ENCODE measurements around the gene AEBP2.
"Not testable (repeated sequence)": the region's sequence is repeated elsewhere in the genome, so short reads cannot be mapped to it uniquely, and the experiment has no call there.

Gene AEBP2

GRCh38 chr12:19439059-19440018 is at the start of gene AEBP2:
Gene AEBP2, plus strand, starts transcription at chr12:19439492. Its CDS starts 208 bp downstream, at chr12:19439700.
- peak; percentile 86 for DNase-seq (ENCODE audit: insufficient read length, low spot score)
- peak; percentile 94 for FAIRE-seq

- no peak for DNase-seq (ENCODE audit: insufficient read length, low spot score)
- FAIRE-seq: no peak
Observed at GRCh38 chr12:19390051-19390598, 49.2 kb upstream of the AEBP2 start.

GRCh38 chr12:19392644-19393043 is 46.6 kb upstream of the AEBP2 start:
- FAIRE-seq: not testable (repeated sequence)

GRCh38 chr12:19394385-19394784 is 44.9 kb upstream of the AEBP2 start:
- no peak for DNase-seq (ENCODE audit: insufficient read length, low spot score)
- FAIRE-seq: no peak

More at GRCh38 chr12:19392644-19393043, 46.6 kb upstream of the AEBP2 start:
- not testable (repeated sequence) for DNase-seq (ENCODE audit: insufficient read length, low spot score)

GRCh38 chr12:19397534-19397933 is 41.8 kb upstream of the AEBP2 start:
- FAIRE-seq (no peak), DNase-seq (ENCODE audit: insufficient read length, low spot score) (peak; percentile 38)

GRCh38 chr12:19398376-19399363 is 40.6 kb upstream of the AEBP2 start:
- no peak for DNase-seq (ENCODE audit: insufficient read length, low spot score)
- FAIRE-seq: no peak

GRCh38 chr12:19400649-19401285 is 38.5 kb upstream of the AEBP2 start:
- FAIRE-seq; DNase-seq (ENCODE audit: insufficient read length, low spot score): not testable (repeated sequence)

- DNase-seq (ENCODE audit: insufficient read length, low spot score): no peak
- FAIRE-seq: no peak
Observed at GRCh38 chr12:19402211-19402610, 37.1 kb upstream of the AEBP2 start.

- FAIRE-seq (no peak), DNase-seq (ENCODE audit: insufficient read length, low spot score) (no peak)
Observed at GRCh38 chr12:19402743-19403431, 36.4 kb upstream of the AEBP2 start.

GRCh38 chr12:19404242-19404880 is 34.9 kb upstream of the AEBP2 start:
- DNase-seq (ENCODE audit: insufficient read length, low spot score): no peak
- FAIRE-seq: no peak

GRCh38 chr12:19409376-19409775 is 29.9 kb upstream of the AEBP2 start:
- DNase-seq (ENCODE audit: insufficient read length, low spot score) (no peak), FAIRE-seq (no peak)

GRCh38 chr12:19410211-19410610 is 29.1 kb upstream of the AEBP2 start:
- no peak for FAIRE-seq
- DNase-seq (ENCODE audit: insufficient read length, low spot score): no peak

GRCh38 chr12:19410629-19411185 is 28.6 kb upstream of the AEBP2 start:
- no peak for DNase-seq (ENCODE audit: insufficient read length, low spot score)
- no peak for FAIRE-seq

- DNase-seq (ENCODE audit: insufficient read length, low spot score): no peak
- FAIRE-seq: no peak
Observed at GRCh38 chr12:19411234-19412204, 27.8 kb upstream of the AEBP2 start.

GRCh38 chr12:19412844-19413243 is 26.4 kb upstream of the AEBP2 start:
- FAIRE-seq: no peak
- DNase-seq (ENCODE audit: insufficient read length, low spot score): no peak

GRCh38 chr12:19413582-19413981 is 25.7 kb upstream of the AEBP2 start:
- not testable (repeated sequence) for FAIRE-seq; DNase-seq (ENCODE audit: insufficient read length, low spot score)

GRCh38 chr12:19415563-19415962 is 23.7 kb upstream of the AEBP2 start:
- no peak for FAIRE-seq

GRCh38 chr12:19419086-19419485 is 20.2 kb upstream of the AEBP2 start:
- FAIRE-seq (no peak), DNase-seq (ENCODE audit: insufficient read length, low spot score) (no peak)

More at GRCh38 chr12:19415563-19415962, 23.7 kb upstream of the AEBP2 start:
- no peak for DNase-seq (ENCODE audit: insufficient read length, low spot score)

Measured in HTR-8/SVneo (cell line).